ENCODE measurements around the gene DCXR.

DNA sequence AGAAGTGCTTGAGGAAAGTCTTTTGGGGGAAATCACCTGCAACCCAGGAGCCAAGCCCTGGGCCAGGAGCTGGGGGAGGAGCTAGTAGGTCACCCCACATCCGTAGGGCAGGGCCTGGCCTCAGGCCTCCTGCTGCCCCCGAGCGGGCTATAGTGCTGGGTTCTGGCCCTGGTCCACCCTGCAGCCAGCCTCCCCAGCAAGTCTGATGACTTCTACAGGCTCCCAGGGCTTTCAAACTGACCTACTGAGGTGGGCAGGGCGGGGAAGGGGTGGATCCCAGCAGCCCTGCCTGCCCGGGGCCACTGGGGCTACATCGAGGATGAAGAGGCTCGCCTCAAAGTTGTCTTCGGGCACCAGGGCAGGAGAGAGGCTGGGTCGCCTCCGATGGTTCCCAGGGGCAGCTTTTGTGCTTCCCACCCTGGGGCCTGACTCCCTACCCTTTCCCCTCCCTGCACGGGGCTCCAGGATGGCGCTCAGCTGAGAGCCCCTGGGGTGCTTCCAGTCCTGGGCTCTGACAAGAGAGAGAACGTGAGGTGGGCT is 19.8 kb downstream of the DCXR start:
- TF ChIP-seq, protein P1, sequence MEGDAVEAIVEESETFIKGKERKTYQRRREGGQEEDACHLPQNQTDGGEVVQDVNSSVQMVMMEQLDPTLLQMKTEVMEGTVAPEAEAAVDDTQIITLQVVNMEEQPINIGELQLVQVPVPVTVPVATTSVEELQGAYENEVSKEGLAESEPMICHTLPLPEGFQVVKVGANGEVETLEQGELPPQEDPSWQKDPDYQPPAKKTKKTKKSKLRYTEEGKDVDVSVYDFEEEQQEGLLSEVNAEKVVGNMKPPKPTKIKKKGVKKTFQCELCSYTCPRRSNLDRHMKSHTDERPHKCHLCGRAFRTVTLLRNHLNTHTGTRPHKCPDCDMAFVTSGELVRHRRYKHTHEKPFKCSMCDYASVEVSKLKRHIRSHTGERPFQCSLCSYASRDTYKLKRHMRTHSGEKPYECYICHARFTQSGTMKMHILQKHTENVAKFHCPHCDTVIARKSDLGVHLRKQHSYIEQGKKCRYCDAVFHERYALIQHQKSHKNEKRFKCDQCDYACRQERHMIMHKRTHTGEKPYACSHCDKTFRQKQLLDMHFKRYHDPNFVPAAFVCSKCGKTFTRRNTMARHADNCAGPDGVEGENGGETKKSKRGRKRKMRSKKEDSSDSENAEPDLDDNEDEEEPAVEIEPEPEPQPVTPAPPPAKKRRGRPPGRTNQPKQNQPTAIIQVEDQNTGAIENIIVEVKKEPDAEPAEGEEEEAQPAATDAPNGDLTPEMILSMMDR (conservative IDR thresholded peaks at IDR 0.05; ENCODE audit: low read depth, low read length): no peak
- TF ChIP-seq SMC3 (IDR thresholded peaks at IDR 0.05; ENCODE audit: low read depth, low read length) (no peak), CEBPB (IDR thresholded peaks at IDR 0.05; ENCODE audit: low read depth, low read length) (no peak), RCOR1 (IDR thresholded peaks at IDR 0.05; ENCODE audit: insufficient replicate concordance, low read length) (no peak), MAZ (IDR thresholded peaks at IDR 0.05; ENCODE audit: borderline replicate concordance, low read depth, low read length) (no peak), MAFK (IDR thresholded peaks at IDR 0.05; ENCODE audit: low read depth, low read length) (no peak)

All from IMR-90 (cell line).